ENCODE measurements around the gene PROM1. TPM values are rescaled to one million over a fixed set of nuclear protein-coding genes. Genes with fewer than 3 reads are reported as not detected.

Gene PROM1
- total RNA-seq, 2 experiments from 2014 or later: not detected

- ChIA-PET CTCF (ENCODE audit: unreplicated experiment) (no interaction called here), POLR2A (interaction anchor here (0.6 kb wide), 1 partner anchor 436 kb away, joined by 3 read pairs; no protein-coding TSS in a partner anchor)
- Histone ChIP-seq H3K4me3 (ENCODE audit: low read depth, low read length, poor library complexity, severe bottlenecking) (no peak overlapping the region), H3K9me2 (ENCODE audit: insufficient read depth, low read length) (no peaks in the 10 kb centered on the region), H4K20me1 (ENCODE audit: insufficient read depth, low read length) (no peaks in the 10 kb centered on the region), H3K79me2 (ENCODE audit: insufficient read depth, low read depth, low read length) (no peaks in the 10 kb centered on the region), H3K4me2 (ENCODE audit: low read length) (no peak overlapping the region), H3K4me1 (ENCODE audit: insufficient read depth, low read length, poor library complexity, severe bottlenecking) (no peaks in the 10 kb centered on the region), H3K27ac (ENCODE audit: low read depth, low read length, poor library complexity, severe bottlenecking) (no peak overlapping the region), H3K9me3 (ENCODE audit: low read length) (no peaks in the 10 kb centered on the region), H3K36me3 (ENCODE audit: insufficient read depth, low read length) (no peaks in the 10 kb centered on the region), H2AFZ (ENCODE audit: low read length) (no peak overlapping the region)
- no peak for TF ChIP-seq EZH2phosphoT487 (IDR thresholded peaks at IDR 0.05; ENCODE audit: borderline replicate concordance, low read depth, low read length)
- TF ChIP-seq CTCF (conservative IDR thresholded peaks at IDR 0.05; ENCODE audit: low read length): no peak
- intact Hi-C loops (cut with micrococcal nuclease; ENCODE audit: unreplicated experiment): no loop called here
- no peak for DNase-seq (ENCODE audit: low spot score)
- BruUV-seq (replicated peaks): no TSS peak
Observed at GRCh38 chr4:15968551-15969300, 115.1 kb downstream of the PROM1 start.

GRCh38 chr4:15965325-15965724 is 118.5 kb downstream of the PROM1 start:
- intact Hi-C loops (cut with micrococcal nuclease; ENCODE audit: unreplicated experiment): no loop called here
- Histone ChIP-seq H3K79me2 (ENCODE audit: insufficient read depth, low read depth, low read length) (no peaks in the 10 kb centered on the region), H3K36me3 (ENCODE audit: insufficient read depth, low read length) (no peaks in the 10 kb centered on the region), H2AFZ (ENCODE audit: low read length) (no peak overlapping the region), H3K4me1 (ENCODE audit: insufficient read depth, low read length, poor library complexity, severe bottlenecking) (no peaks in the 10 kb centered on the region), H3K27ac (ENCODE audit: low read depth, low read length, poor library complexity, severe bottlenecking) (no peak overlapping the region), H3K4me2 (ENCODE audit: low read length) (no peak overlapping the region), H3K4me3 (ENCODE audit: low read depth, low read length, poor library complexity, severe bottlenecking) (no peak overlapping the region), H4K20me1 (ENCODE audit: insufficient read depth, low read length) (no peaks in the 10 kb centered on the region), H3K9me2 (ENCODE audit: insufficient read depth, low read length) (no peaks in the 10 kb centered on the region), H3K9me3 (ENCODE audit: low read length) (no peaks in the 10 kb centered on the region)
- no peak for DNase-seq (ENCODE audit: low spot score)
- CTCF ChIA-PET (ENCODE audit: unreplicated experiment): no interaction called here
- no peak for TF ChIP-seq CTCF (conservative IDR thresholded peaks at IDR 0.05; ENCODE audit: low read length)
- no peak for TF ChIP-seq EZH2phosphoT487 (IDR thresholded peaks at IDR 0.05; ENCODE audit: borderline replicate concordance, low read depth, low read length)
- BruUV-seq (replicated peaks): no TSS peak
- POLR2A ChIA-PET: no interaction called here

GRCh38 chr4:15964159-15964558 is 119.7 kb downstream of the PROM1 start:
- BruUV-seq (replicated peaks): no TSS peak
- H3K9me2 ChIP-seq (ENCODE audit: insufficient read depth, low read length): no peaks in the 10 kb centered on the region
- no peaks in the 10 kb centered on the region for H3K79me2 ChIP-seq (ENCODE audit: insufficient read depth, low read depth, low read length)
- intact Hi-C loops (cut with micrococcal nuclease; ENCODE audit: unreplicated experiment): no loop called here
- no peak overlapping the region for H3K4me3 ChIP-seq (ENCODE audit: low read depth, low read length, poor library complexity, severe bottlenecking)
- H3K27ac ChIP-seq (ENCODE audit: low read depth, low read length, poor library complexity, severe bottlenecking): no peak overlapping the region
- peak; percentile 12 for DNase-seq (ENCODE audit: low spot score)
- no peaks in the 10 kb centered on the region for H3K36me3 ChIP-seq (ENCODE audit: insufficient read depth, low read length)
- CTCF ChIA-PET (ENCODE audit: unreplicated experiment): no interaction called here
- no peaks in the 10 kb centered on the region for H3K4me1 ChIP-seq (ENCODE audit: insufficient read depth, low read length, poor library complexity, severe bottlenecking)
- no peaks in the 10 kb centered on the region for H3K9me3 ChIP-seq (ENCODE audit: low read length)
- no peak overlapping the region for H3K4me2 ChIP-seq (ENCODE audit: low read length)
- POLR2A ChIA-PET: no interaction called here
- TF ChIP-seq EZH2phosphoT487 (IDR thresholded peaks at IDR 0.05; ENCODE audit: borderline replicate concordance, low read depth, low read length) (no peak), CTCF (conservative IDR thresholded peaks at IDR 0.05; ENCODE audit: low read length) (0 out of 2 replicates have a peak, but pooled peaks have one; percentile 28)
- no peak overlapping the region for H2AFZ ChIP-seq (ENCODE audit: low read length)
- no peaks in the 10 kb centered on the region for H4K20me1 ChIP-seq (ENCODE audit: insufficient read depth, low read length)

Measured in OCI-LY7 (cell line).